Psoas muscle (tissue), 8 donors: Measurements from ENCODE around the gene MAB21L2. TPM values are rescaled to one million over a fixed set of nuclear protein-coding genes. Genes with fewer than 3 reads are reported as not detected.
"Not testable (repeated sequence)": the region's sequence is repeated elsewhere in the genome, so short reads cannot be mapped to it uniquely, and the experiment has no call there.

ENCODE experiments used
- ATAC-seq, 4 donors: fragments of 200-7000 bp; cut with Tn5 transposase; one replicate each; pipeline ENCODE4 v1.9.1; 2020; ENCODE audit warnings: moderate library complexity in 3 of 4, mild to moderate bottlenecking in 2 of 4
- DNase-seq, 2 donors: peaks; one replicate each; pipeline ENCODE4 v3.0.0-alpha.2; 2020
- H3K27ac ChIP-seq: fragments of 200-600 bp; one replicate; pipeline ENCODE4 v1.8.0; 2022
- H3K27me3 ChIP-seq, 3 donors: fragments of 200-600 bp in 1 of 3; one replicate each; pipeline versions ENCODE4 v1.6.1 to v1.8.0; 2013 to 2022; ENCODE audit warnings: low read length in 2 of 3, mild to moderate bottlenecking in 2 of 3, moderate library complexity in 1 of 3; ENCODE audit not compliant: insufficient read depth in 3 of 3
- H3K36me3 ChIP-seq, 2 donors: fragments of 200-600 bp in 1 of 2; one replicate each; pipeline versions ENCODE4 v1.6.1 to v1.8.0; 2013 to 2022; ENCODE audit warnings: low read depth in 1 of 2, mild to moderate bottlenecking in 1 of 2, moderate library complexity in 1 of 2; ENCODE audit not compliant: insufficient read depth in 1 of 2
- H3K4me1 ChIP-seq: fragments of 200-600 bp; one replicate; pipeline ENCODE4 v1.8.0; 2022
- H3K4me3 ChIP-seq: fragments of 200-600 bp; one replicate; pipeline ENCODE4 v1.8.0; 2022; ENCODE audit warnings: mild to moderate bottlenecking
- H3K9me3 ChIP-seq: fragments of 200-600 bp; one replicate; pipeline ENCODE4 v1.8.0; 2022
- CTCF ChIP-seq: fragments of 200-600 bp; IDR thresholded peaks from one replicate; pipeline ENCODE4 v1.8.0; 2022; ENCODE audit warnings: antibody characterized with exemption
- WGBS, 3 donors: extraction: QIAGEN DNeasy Blood & Tissue Kit; methylation state at CpG; one replicate each; pipeline versions ENCODE4 v1.1.6 to v1.1.7; 2013; 5-methylcytosine and 5-hydroxymethylcytosine counted together
- intact Hi-C, 2 donors: fragments of 100-400 bp; cut with DNase I; formaldehyde crosslinking; loops; one replicate each; pipeline versions ENCODE4 v1.11.0 to v1.14.2; 2022
- polyA plus RNA-seq, 3 donors: library from polyadenylated mRNA; stranded (reverse); fragments of 200-250 nt; gene quantifications; one replicate each; pipeline ENCODE4 v1.2.3, GENCODE V29; 2013
- total RNA-seq, 4 donors: library from RNA; stranded (reverse); fragmentation: NEBNext Ultra II Directional in 2 of 4; extraction: Animal tissue kit (Norgen Biotek cat#: 25700) in 2 of 4; gene quantifications; one replicate each; pipeline versions ENCODE4 v1.2.1 to v1.2.4, GENCODE V29; 2021 to 2023
- donor health status: healthy with polysubstance abuse.
- donor health status: DM: no; HTN: no; CAD: no; lungs with moderate emphysema.
- donor health status: Bipolar disorder and iron deficiency.
- donor health status: healthy.
- donor health status: DM: yes; HTN: yes; CAD: no.
- donor health status: DM: no; HTN: no; CAD: no.
- donor health status: DM: no; HTN: no; CAD: no.
- donor health status: DM: yes; HTN: yes; CAD: no.

The MAB21L2 gene
- total and polyA plus RNA-seq, 7 donors, result 0.01 to 0.03 TPM; not detected in 5

GRCh38 chr4:150561143-150561737 is 20.7 kb upstream of the MAB21L2 start:
- no peak for ATAC-seq
- no peak for TF ChIP-seq CTCF
- intact Hi-C loops, result no loop called here

GRCh38 chr4:150562250-150562649 is 19.7 kb upstream of the MAB21L2 start:
- Histone ChIP-seq H3K4me3 (no peak overlapping the region), H3K27ac (no peak overlapping the region), H3K4me1 (no peaks in the 10 kb centered on the region), H3K9me3 (peaks cover 3% of the 10 kb centered on the region), H3K36me3 (no peaks in the 10 kb centered on the region), H3K27me3 (no peaks in the 10 kb centered on the region)
- no peak for DNase-seq
- WGBS, 3 donors, result 95 to 99% (median 97%) methylated on average over 2 of the region's 2 CpGs
- ATAC-seq, result no peak
- TF ChIP-seq CTCF, result no peak
- intact Hi-C loops, result no loop called here

More at GRCh38 chr4:150561143-150561737, 20.7 kb upstream of the MAB21L2 start:
- H3K4me3 ChIP-seq, result no peak overlapping the region
- no peak overlapping the region for H3K27ac ChIP-seq
- no peak for DNase-seq
- H3K27me3 ChIP-seq, result no peaks in the 10 kb centered on the region
- H3K4me1 ChIP-seq, result no peaks in the 10 kb centered on the region
- 93 to 100% (median 96%) methylated on average over 2 of the region's 2 CpGs for WGBS, 3 donors
- no peaks in the 10 kb centered on the region for H3K36me3 ChIP-seq
- H3K9me3 ChIP-seq, result peaks cover 3% of the 10 kb centered on the region

- Histone ChIP-seq H3K27me3 (no peaks in the 10 kb centered on the region), H3K4me1 (no peaks in the 10 kb centered on the region), H3K4me3 (no peak overlapping the region), H3K27ac (no peak overlapping the region), H3K9me3 (peaks cover 3% of the 10 kb centered on the region), H3K36me3 (no peaks in the 10 kb centered on the region)
- TF ChIP-seq CTCF, result no peak
- no peak for DNase-seq
- intact Hi-C loops, result no loop called here
- no peak for ATAC-seq
These were observed 19.2 kb upstream of the MAB21L2 start for GRCh38 chr4:150562751-150563150.

GRCh38 chr4:150564967-150565366 is 17.0 kb upstream of the MAB21L2 start:
- ATAC-seq, intact Hi-C loops, DNase-seq, H3K36me3 ChIP-seq, H3K27ac ChIP-seq, H3K27me3 ChIP-seq, H3K4me1 ChIP-seq, H3K4me3 ChIP-seq, H3K9me3 ChIP-seq: not testable (repeated sequence)
- 95 to 99% (median 97%) methylated on average over 2 of the region's 2 CpGs for WGBS, 3 donors

GRCh38 chr4:150567070-150567469 is 14.9 kb upstream of the MAB21L2 start:
- H3K4me1 ChIP-seq, result no peaks in the 10 kb centered on the region
- H3K27ac ChIP-seq, result no peak overlapping the region
- WGBS, 3 donors, result 90 to 94% (median 93%) methylated on average over 3 of the region's 3 CpGs
- no peaks in the 10 kb centered on the region for H3K36me3 ChIP-seq
- no peak for DNase-seq
- TF ChIP-seq CTCF, result no peak
- intact Hi-C loops, result no loop called here
- no peaks in the 10 kb centered on the region for H3K27me3 ChIP-seq
- H3K9me3 ChIP-seq, result peaks cover 3% of the 10 kb centered on the region
- no peak for ATAC-seq
- H3K4me3 ChIP-seq, result no peak overlapping the region
